Adipose tissue (tissue), 3 donors: ENCODE data around the gene NOS1AP. TPM values are rescaled to one million over a fixed set of nuclear protein-coding genes. Genes with fewer than 3 reads are reported as not detected.
"Not testable (repeated sequence)": the region's sequence is repeated elsewhere in the genome, so short reads cannot be mapped to it uniquely, and the experiment has no call there.

Experiments
- H3K27ac ChIP-seq: one replicate; pipeline ENCODE4 v1.5.1; 2013; ENCODE audit warnings: low read depth, low read length
- WGBS, 3 donors: extraction: QIAGEN DNeasy Blood & Tissue Kit; methylation state at CpG; one replicate each; pipeline ENCODE4 v1.1.7; 2013; 5-methylcytosine and 5-hydroxymethylcytosine counted together
- polyA plus RNA-seq, 3 donors: library from polyadenylated mRNA; stranded (reverse); fragments of 200-250 nt; gene quantifications; one replicate each; pipeline ENCODE4 v1.2.3, GENCODE V29; 2013
- donor health status: healthy with polysubstance abuse.
- donor health status: Bipolar disorder and iron deficiency.
- donor health status: healthy.

NOS1AP gene
- polyA plus RNA-seq, 3 donors, result 0.28 to 1.1 (median 0.40) TPM

DNA sequence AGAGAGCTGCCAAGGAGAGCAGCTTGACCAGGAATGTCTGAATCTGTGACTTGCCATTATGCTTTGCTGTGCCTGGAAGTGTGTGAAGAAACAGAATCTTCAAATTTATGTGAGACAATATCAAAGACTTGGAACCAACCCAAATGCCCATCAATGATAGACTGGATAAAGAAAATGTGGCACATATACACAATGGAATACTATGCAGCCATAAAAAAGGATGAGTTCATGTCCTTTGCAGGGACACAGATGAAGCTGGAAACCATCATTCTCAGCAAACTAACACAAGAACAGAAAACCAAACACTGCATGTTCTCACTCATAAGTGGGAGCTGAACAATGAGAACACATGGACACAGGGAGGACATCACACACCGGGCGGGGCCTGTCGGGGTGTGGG lies 15.5 kb upstream of the NOS1AP start:
- H3K27ac ChIP-seq, result not testable (repeated sequence)
- 95 to 100% (median 97%) methylated on average over 3 of the region's 3 CpGs for WGBS, 3 donors

- H3K27ac ChIP-seq, result no peak overlapping the region
- 44 to 59% (median 52%) methylated on average over 3 of the region's 3 CpGs for WGBS, 3 donors
Observed at GRCh38 chr1:162055062-162055461, 14.4 kb upstream of the NOS1AP start.

DNA sequence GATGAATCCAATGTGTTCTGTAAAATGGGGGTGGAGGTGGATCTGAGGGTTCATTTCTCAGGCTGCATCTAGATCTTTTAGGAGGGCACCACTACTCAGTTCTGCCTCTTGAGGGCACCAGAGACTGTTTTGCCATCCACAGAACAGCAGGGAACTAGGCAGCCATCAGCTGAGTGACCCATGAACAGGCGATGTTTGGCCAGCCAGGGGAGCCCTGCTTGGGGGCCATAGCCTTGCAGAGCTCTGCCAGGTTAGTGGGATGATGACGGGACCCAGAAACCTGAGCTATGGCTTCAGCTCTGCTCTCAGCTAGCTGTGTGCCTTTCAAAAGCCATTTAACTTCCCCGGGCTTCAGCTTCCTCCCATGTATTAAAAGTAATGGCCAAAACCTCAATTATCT lies 13.4 kb upstream of the NOS1AP start:
- no peak overlapping the region for H3K27ac ChIP-seq
- WGBS, 3 donors, result 27 to 38% (median 31%) methylated on average over 3 of the region's 3 CpGs

DNA sequence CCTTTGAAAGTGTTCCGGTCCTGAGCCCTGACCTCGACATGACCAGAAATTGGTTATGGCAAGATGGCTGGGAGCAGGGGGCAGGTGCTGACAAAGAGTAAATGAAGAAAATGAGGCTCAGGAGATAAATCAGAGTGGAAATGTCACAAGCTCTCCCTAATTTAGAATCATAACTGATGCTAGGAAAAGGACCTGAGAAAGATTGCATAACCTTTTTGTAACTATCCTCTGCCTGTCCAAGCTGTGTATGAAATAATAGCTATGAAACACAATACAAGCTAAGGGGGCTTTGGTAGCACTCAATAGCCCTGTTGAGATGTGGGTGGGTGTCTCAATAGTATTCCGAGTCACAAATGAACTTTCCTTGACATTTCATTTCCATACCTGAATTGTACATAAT lies 12.9 kb upstream of the NOS1AP start:
- 84 to 91% (median 87%) methylated on average over 3 of the region's 3 CpGs for WGBS, 3 donors
- H3K27ac ChIP-seq, result no peak overlapping the region

DNA sequence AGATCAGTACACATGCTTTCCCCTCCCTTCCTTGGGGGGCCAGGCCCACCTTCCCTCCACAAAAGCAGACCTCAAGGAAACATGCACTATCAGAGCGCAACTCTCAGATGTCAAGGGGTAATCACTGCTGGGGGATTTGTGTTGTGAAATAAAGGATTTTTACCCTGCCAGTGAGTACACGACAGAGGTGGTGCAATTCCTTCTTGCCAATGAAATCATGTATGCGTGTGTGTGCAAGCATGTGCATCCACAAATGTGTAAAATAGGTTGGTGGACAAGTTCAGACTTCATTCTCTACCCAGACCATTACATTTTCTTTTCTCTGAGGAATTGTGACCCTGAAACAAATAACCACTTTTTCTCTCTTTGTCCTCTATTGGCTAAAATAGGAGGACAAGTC lies 9.8 kb upstream of the NOS1AP start:
- 66 to 83% (median 76%) methylated on average over 3 of the region's 3 CpGs for WGBS, 3 donors
- H3K27ac ChIP-seq, result no peak overlapping the region

- no peak overlapping the region for H3K27ac ChIP-seq
- WGBS, 3 donors, result 93 to 96% (median 93%) methylated on average over 1 of the region's 1 CpG
Observed at GRCh38 chr1:162060314-162060713, 9.2 kb upstream of the NOS1AP start.

GRCh38 chr1:162062542-162063015 lies 6.9 kb upstream of the NOS1AP start:
- WGBS, 3 donors, result 45 to 69% (median 68%) methylated on average over 4 of the region's 4 CpGs
- H3K27ac ChIP-seq, result no peak overlapping the region

- WGBS, 3 donors, result 47 to 81% (median 49%) methylated on average over 2 of the region's 2 CpGs
- H3K27ac ChIP-seq, result no peak overlapping the region
Observed at GRCh38 chr1:162065016-162065415, 4.5 kb upstream of the NOS1AP start.

DNA sequence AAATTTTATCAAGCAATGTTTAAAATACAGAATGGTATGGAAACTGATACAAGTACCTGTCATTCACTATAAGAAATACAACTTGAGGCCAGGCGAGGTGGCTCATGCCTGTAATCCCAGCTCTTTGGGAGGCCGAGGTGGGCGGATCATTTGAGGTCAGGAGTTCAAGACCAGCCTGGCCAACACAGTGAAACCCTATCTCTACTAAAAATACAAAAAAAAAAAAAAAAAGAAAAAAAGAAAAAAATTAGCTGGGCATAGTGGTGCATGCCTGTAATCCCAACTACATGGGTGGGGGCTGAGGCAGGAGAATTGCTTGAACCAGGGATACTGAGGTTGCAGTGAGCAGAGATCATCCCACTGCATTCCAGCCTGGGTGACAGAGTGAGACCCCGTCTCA lies 2.7 kb upstream of the NOS1AP start:
- not testable (repeated sequence) for H3K27ac ChIP-seq
- WGBS, 3 donors, result 78 to 80% (median 80%) methylated on average over 4 of the region's 4 CpGs

- 23 to 77% (median 71%) methylated on average over 1 of the region's 1 CpG for WGBS, 3 donors
- no peak overlapping the region for H3K27ac ChIP-seq
Observed at GRCh38 chr1:162067466-162067865, 2.0 kb upstream of the NOS1AP start.

DNA sequence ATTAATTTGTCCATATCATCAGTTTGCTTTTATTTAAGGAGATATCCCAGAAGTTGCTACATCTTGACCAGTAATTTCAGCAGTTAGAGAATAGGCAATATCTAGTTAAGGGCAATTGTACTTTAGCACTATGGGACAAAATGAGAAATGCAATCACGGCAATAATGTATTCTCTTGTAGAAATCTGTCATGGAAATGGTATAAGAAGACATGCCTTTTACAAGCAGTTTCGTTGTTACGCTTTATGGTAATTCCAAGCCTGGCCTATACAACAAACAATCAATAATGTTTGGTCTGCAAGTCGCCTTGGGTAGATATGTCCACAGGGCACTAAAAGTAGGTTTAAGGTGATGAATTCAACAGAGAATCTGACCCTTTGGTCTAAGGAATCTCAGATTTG lies 1.2 kb upstream of the NOS1AP start:
- 93 to 97% (median 96%) methylated on average over 4 of the region's 4 CpGs for WGBS, 3 donors
- H3K27ac ChIP-seq, result no peak overlapping the region

DNA sequence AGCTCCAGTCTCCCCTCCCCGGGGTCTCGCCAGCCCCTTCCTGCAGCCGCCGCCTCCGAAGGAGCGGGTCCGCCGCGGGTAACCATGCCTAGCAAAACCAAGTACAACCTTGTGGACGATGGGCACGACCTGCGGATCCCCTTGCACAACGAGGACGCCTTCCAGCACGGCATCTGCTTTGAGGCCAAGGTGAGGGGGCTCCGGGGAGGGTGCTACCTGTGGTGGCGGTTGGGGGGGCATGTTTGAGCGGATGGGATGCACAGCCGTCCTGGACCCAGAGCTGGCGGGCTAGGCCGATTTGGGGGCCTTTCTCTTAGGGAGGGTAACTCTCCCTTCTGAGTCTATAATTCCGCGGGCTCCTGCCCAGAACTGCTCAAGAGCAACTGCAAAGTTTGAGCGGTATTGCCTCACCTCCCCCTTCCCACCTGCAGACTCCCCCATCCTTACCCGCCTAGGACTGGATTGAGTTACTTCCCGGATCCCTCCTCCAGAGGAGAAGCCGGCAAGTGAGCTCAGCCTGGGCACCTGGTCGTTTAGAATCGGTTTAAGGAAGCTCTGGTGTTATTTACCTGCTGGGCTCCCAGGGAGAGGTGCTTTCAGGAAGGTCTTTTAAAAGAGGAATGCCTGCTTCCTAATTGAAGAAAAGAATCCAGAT lies 730 bp downstream of the NOS1AP start:
- H3K27ac ChIP-seq, result no peak overlapping the region

GRCh38 chr1:162070825-162071224 lies 1.3 kb downstream of the NOS1AP start:
- no peak overlapping the region for H3K27ac ChIP-seq
- 42 to 47% (median 43%) methylated on average over 7 of the region's 7 CpGs for WGBS, 3 donors

More for the DNA sequence above, 730 bp downstream of the NOS1AP start:
- WGBS, 3 donors, result 0 to 2% (median 1%) methylated on average over 29 of the region's 29 CpGs

GRCh38 chr1:162072740-162073139 lies 3.2 kb downstream of the NOS1AP start:
- 17 to 65% (median 52%) methylated on average over 3 of the region's 3 CpGs for WGBS, 3 donors
- no peak overlapping the region for H3K27ac ChIP-seq

GRCh38 chr1:162074276-162075005 lies 5.0 kb downstream of the NOS1AP start:
- no peak overlapping the region for H3K27ac ChIP-seq
- 83 to 85% (median 83%) methylated on average over 4 of the region's 4 CpGs for WGBS, 3 donors

- 88 to 93% (median 89%) methylated on average over 3 of the region's 3 CpGs for WGBS, 3 donors
- no peak overlapping the region for H3K27ac ChIP-seq
Observed at GRCh38 chr1:162075862-162076261, 6.4 kb downstream of the NOS1AP start.

DNA sequence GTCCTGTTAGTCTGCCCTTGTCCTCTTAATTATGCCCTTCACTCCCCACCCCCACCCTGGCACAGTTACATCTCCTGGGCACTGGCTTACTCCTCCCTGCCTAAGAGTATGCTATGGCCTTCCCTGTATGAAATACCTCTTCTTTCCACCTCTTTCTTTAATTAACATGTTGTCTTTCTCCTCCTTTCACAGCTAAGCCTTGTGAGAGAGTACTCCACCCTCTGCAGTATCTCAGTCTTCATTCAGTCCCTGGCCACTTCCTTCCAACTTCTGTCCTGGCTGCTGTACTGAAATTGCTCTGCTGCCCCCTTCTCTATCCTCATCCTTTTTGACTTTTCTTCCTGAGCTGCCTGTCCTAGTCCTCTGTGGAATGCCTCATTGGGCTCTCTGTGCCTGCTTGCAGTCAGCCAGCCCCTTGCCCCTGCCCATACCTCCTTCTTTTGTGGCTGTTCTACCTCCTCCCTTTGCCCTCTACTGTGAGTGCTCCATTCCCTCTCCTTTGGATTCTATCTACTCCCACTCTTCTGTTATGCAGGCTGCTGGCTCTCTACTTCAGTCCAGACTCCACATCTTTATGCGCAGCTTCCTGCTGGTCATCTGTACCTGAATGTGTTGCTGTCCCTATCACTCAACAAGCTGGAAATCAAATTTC lies 8.3 kb downstream of the NOS1AP start:
- 91 to 100% (median 100%) methylated on average over 1 of the region's 1 CpG for WGBS, 3 donors
- no peak overlapping the region for H3K27ac ChIP-seq

- no peak overlapping the region for H3K27ac ChIP-seq
- WGBS, 3 donors, result 86 to 95% (median 92%) methylated on average over 1 of the region's 1 CpG
Observed at GRCh38 chr1:162079030-162079429, 9.5 kb downstream of the NOS1AP start.

DNA sequence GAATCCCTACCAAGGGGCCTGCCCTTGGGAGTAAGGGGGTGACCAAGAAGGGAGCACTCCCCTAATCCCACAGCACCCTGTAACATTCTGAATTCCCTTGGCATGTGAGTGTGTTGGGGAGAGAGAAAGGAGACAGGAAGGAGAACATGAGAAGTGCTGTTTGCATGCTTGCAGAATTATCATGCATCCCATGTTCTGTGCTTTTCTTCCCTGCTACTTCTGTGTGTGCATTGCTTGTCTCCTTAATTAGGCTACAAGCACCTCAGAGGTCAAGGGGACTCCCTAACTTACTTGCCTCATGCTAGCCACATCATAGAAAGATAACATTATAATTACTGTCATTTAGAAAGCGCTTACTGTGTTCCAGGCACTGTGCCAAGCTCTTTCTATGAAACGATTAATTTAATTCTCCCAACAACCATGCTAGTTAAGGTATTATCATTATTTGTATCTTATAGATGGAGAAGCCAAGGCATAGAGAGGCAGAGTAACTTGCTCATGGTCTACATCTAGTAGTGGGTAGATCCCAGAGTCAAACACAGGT lies 11.1 kb downstream of the NOS1AP start:
- WGBS, 3 donors, result 63 to 69% (median 63%) methylated on average over 2 of the region's 2 CpGs

More for the DNA sequence above, 11.1 kb downstream of the NOS1AP start:
- no peak overlapping the region for H3K27ac ChIP-seq
